SH-SY5Y (cell line): Measurements from ENCODE around the gene MSL3B.

Experiments
- GATA2 ChIP-seq: IDR thresholded peaks from 2 replicates; pipeline ENCODE4 v1.6.1; 2011; ENCODE audit warnings: mild to moderate bottlenecking, low read depth, low read length
- GATA3 ChIP-seq: IDR thresholded peaks from 2 replicates; pipeline ENCODE4 v1.6.1; 2011; ENCODE audit warnings: low read depth, mild to moderate bottlenecking, low read length, moderate library complexity

GRCh38 chr2:233817361-233817911 lies 50.8 kb downstream of the MSL3B start:
- TF ChIP-seq GATA3 (no peak), GATA2 (no peak)
